CD4-positive, CD25-positive, alpha-beta regulatory T cell (primary cell): ENCODE measurements around the gene NR1H4. TPM values are rescaled to one million over a fixed set of nuclear protein-coding genes. Genes with fewer than 3 reads are reported as not detected.
A peak's percentile ranks its signal among the peaks of the same experiment; 100 is the strongest.

Experiments
- ATAC-seq, 2 donors: fragments of 150-1000 bp; cut with Tn5 transposase; one replicate each; pipeline ENCODE4 v1.10.0; 2021; ENCODE audit warnings: low read depth in 2 of 2, moderate number of reproducible peaks in 2 of 2, moderate library complexity in 1 of 2
- DNase-seq, 3 donors: peaks; one replicate each; pipeline versions ENCODE4 v3.0.0 to v3.0.0-alpha.2; 2012 to 2022; ENCODE audit warnings: mixed read lengths in 1 of 3
- H3K27ac ChIP-seq: one replicate; pipeline ENCODE4 v1.7.0; 2013; ENCODE audit warnings: mild to moderate bottlenecking, low read length; ENCODE audit not compliant: insufficient read depth, poor library complexity, severe bottlenecking
- H3K27me3 ChIP-seq: one replicate; pipeline ENCODE4 v1.7.0; 2013; ENCODE audit warnings: low read length; ENCODE audit not compliant: control insufficient read depth, insufficient read depth
- H3K36me3 ChIP-seq: one replicate; pipeline ENCODE4 v1.7.0; 2013; ENCODE audit warnings: mild to moderate bottlenecking, low read length, moderate library complexity; ENCODE audit not compliant: control insufficient read depth, insufficient read depth
- H3K4me1 ChIP-seq: 2 replicates; pipeline ENCODE4 v1.7.0; 2013; ENCODE audit warnings: mild to moderate bottlenecking, low read length; ENCODE audit not compliant: insufficient read depth, control insufficient read depth, poor library complexity, severe bottlenecking
- H3K4me3 ChIP-seq: one replicate; pipeline ENCODE4 v1.7.0; 2013; ENCODE audit warnings: low read depth, mild to moderate bottlenecking, low read length, moderate library complexity
- H3K9me3 ChIP-seq, 2 experiments: 1 replicate in 1 of 2; 2 replicates in 1 of 2; pipeline ENCODE4 v1.7.0; 2013; ENCODE audit warnings: low read length in 2 of 2, mild to moderate bottlenecking in 1 of 2, moderate library complexity in 1 of 2; ENCODE audit not compliant: control insufficient read depth in 2 of 2
- H3K27ac Mint-ChIP-seq, 3 donors: one replicate each; pipeline ENCODE4 v1.8.0; 2020 to 2022; ENCODE audit warnings: mild to moderate bottlenecking in 3 of 3, mixed read lengths in 3 of 3, moderate library complexity in 2 of 3
- H3K27me3 Mint-ChIP-seq: one replicate; pipeline ENCODE4 v1.8.0; 2022; ENCODE audit warnings: mild to moderate bottlenecking, mixed read lengths
- H3K36me3 Mint-ChIP-seq: one replicate; pipeline ENCODE4 v1.8.0; 2020; ENCODE audit warnings: mixed read lengths
- H3K4me1 Mint-ChIP-seq, 4 donors: one replicate each; pipeline ENCODE4 v1.8.0; 2020 to 2022; ENCODE audit warnings: mixed read lengths in 4 of 4, mild to moderate bottlenecking in 1 of 4
- H3K4me3 Mint-ChIP-seq, 4 donors: one replicate each; pipeline ENCODE4 v1.8.0; 2020 to 2022; ENCODE audit warnings: mild to moderate bottlenecking in 4 of 4, mixed read lengths in 4 of 4, moderate library complexity in 3 of 4
- H3K9me3 Mint-ChIP-seq, 7 donors: one replicate each; pipeline ENCODE4 v1.8.0; 2020 to 2022; ENCODE audit warnings: mixed read lengths in 7 of 7, mild to moderate bottlenecking in 3 of 7, moderate library complexity in 2 of 7
- polyA plus RNA-seq, 4 donors: library from polyadenylated mRNA; unstranded; fragments of 300-500 nt; fragmentation: Illumina TruSeq; gene quantifications; one replicate each; pipeline ENCODE4 v1.2.3, GENCODE V29; 2021
- total RNA-seq: library from RNA; stranded (reverse); gene quantifications from one replicate; pipeline ENCODE4 v1.2.3, GENCODE V29; 2022

Gene NR1H4
- total and polyA plus RNA-seq, 5 donors from 2014 or later = not detected

DNA sequence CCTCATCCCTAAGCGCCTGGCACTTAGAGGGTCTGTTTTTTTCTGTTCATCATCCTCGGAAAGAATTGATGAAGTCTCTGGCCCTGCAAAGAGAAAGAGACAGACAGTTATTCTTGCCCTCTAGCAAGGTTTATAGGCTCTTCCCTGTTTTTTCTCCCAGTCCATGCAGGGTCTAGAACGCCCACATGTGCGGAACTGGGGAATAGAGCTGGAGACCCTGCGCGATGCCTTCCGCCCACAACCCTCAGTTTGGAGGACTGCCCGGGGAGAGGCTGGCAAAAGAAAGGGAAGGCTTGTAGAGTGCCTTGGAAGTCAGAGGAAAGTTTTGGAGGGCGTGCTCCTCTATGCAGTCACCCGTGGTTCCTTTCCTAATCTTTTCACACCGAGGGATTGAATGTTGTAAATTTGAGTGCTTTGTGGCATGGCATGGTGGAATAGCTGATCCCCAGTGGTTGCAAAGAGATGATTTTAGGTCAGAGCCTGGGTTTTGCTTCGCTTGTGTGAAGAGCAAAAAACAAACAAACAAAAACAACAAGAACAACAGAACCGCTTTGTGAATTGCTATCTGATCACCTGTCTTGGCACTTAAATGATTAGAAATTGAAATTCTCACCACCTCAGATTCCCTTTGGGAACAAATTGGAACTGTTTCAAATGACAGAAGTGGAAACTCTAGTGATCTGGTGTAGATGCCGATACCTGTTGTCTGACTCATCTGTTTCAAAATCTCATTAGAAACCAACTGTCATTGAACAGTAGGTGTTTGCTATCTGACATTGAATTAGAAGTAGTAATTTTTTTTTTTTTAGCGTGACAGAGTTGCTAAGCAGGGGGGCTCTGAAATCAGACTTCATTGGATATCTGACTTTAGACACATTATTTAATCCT lies 100.8 kb downstream of the NR1H4 start:
- Histone ChIP-seq H3K27ac (no peak overlapping the region), H3K36me3 (no peaks in the 10 kb centered on the region), H3K9me3 (no peaks in the 10 kb centered on the region), H3K4me3 (peak overlapping the region; percentile 53), H3K4me1 (peaks cover 12% of the 10 kb centered on the region), H3K27me3 (peaks cover 7% of the 10 kb centered on the region)
- H3K4me3 Mint-ChIP-seq = peak overlapping the region; percentile 76 to 95 (median 88)
- H3K27ac Mint-ChIP-seq = no peak overlapping the region
- peaks cover 26% of the 10 kb centered on the region for H3K27me3 Mint-ChIP-seq
- H3K4me1 Mint-ChIP-seq = peaks cover 0 to 19% (median 10%) of the 10 kb centered on the region in 4 donors
- no peaks in the 10 kb centered on the region for H3K36me3 Mint-ChIP-seq
- DNase-seq (no peak), ATAC-seq (no peak)
- H3K9me3 Mint-ChIP-seq = peaks cover 0 to 2% (median 0%) of the 10 kb centered on the region in 7 donors

DNA sequence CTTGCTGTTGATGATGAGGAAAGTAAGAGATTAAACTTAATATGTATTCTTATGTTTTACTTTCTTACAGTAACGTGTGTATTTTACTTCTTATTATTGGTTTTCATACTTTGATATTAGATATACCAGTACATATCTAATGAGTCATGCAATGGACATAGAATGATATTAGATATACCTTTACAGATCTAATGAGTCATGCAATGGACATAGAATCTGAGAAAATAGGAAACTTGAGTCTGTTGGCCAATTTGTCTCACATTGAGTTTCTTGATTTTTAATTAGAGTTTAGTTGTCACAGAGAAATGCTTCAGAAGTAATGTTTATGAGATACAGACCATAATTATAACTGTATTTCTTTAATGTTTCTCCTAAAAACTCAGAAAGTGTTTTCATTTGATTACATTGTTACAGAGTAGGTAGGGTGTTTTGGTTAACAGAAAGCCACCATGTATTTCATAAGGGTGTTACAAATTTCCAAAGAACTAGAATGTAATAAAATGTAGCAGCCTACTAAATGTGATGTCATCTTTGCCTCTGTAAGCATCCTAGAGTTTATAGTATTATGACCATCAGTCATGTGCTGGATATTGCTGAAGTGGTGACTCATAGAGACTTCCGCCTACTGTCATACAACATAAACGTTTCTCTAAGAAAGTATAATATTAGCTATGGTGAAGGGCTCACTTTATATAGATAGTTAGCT lies 102.8 kb downstream of the NR1H4 start:
- Histone ChIP-seq H3K27me3 (peaks cover 6% of the 10 kb centered on the region), H3K4me3 (no peak overlapping the region), H3K36me3 (no peaks in the 10 kb centered on the region), H3K9me3 (no peaks in the 10 kb centered on the region), H3K27ac (no peak overlapping the region), H3K4me1 (peaks cover 12% of the 10 kb centered on the region)
- no peak overlapping the region for H3K27ac Mint-ChIP-seq
- no peak for DNase-seq
- ATAC-seq = no peak
- peaks cover 0 to 18% (median 10%) of the 10 kb centered on the region in 4 donors for H3K4me1 Mint-ChIP-seq
- no peak overlapping the region for H3K4me3 Mint-ChIP-seq
- H3K36me3 Mint-ChIP-seq = no peaks in the 10 kb centered on the region
- peaks cover 0 to 2% (median 0%) of the 10 kb centered on the region in 7 donors for H3K9me3 Mint-ChIP-seq
- peaks cover 26% of the 10 kb centered on the region for H3K27me3 Mint-ChIP-seq

DNA sequence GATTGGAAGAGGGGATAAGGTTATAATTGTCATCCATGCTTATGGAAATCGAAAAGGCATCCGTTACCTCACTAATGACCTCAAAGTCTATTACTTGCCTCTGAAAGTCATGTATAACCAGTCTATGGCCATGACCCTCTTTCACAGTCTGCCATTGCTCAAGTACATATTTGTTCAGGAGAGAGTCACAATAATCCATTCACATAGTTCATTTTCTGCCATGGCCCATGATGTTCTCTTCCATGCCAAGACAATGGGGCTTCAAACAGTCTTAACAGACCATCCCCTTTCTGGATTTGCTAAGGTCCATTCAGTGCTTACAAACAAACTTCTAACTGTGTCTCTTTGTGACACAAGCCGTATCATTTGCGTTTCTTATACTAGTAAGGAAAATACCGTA lies 105.3 kb downstream of the NR1H4 start:
- Histone ChIP-seq H3K36me3 (no peaks in the 10 kb centered on the region), H3K9me3 (no peaks in the 10 kb centered on the region), H3K27me3 (peaks cover 6% of the 10 kb centered on the region), H3K27ac (no peak overlapping the region), H3K4me3 (no peak overlapping the region), H3K4me1 (peaks cover 4% of the 10 kb centered on the region)
- Mint-ChIP-seq H3K9me3 (peaks cover 0 to 9% (median 1%) of the 10 kb centered on the region in 7 donors), H3K27me3 (peaks cover 20% of the 10 kb centered on the region), H3K4me3 (no peak overlapping the region), H3K36me3 (no peaks in the 10 kb centered on the region), H3K27ac (no peak overlapping the region), H3K4me1 (peaks cover 0 to 10% (median 5%) of the 10 kb centered on the region in 4 donors)
- DNase-seq (no peak), ATAC-seq (no peak)

DNA sequence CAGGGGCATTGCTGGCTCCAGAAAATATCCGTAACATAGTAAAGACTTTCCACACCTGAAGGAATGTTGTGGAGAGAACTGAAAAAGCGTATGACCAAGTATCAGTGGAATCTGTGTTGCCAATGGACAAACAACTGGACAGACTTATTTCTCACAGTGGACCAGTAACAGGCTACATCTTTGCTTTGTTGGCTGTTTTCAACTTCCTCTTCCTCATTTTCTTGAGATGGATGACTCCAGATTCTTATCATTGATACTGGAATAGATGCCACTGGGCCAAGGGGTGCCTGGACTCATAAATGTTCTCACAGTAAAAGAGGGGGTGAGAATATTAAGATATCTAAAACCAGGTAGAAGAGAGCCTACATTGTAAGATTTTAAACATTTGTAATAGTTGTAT lies 106.2 kb downstream of the NR1H4 start:
- Mint-ChIP-seq H3K36me3 (no peaks in the 10 kb centered on the region), H3K27me3 (peaks cover 11% of the 10 kb centered on the region), H3K4me3 (no peak overlapping the region), H3K27ac (no peak overlapping the region), H3K4me1 (peaks cover 0 to under 1% (median 0%) of the 10 kb centered on the region in 4 donors), H3K9me3 (peaks cover 0 to 9% (median 1%) of the 10 kb centered on the region in 7 donors)
- DNase-seq = no peak
- no peaks in the 10 kb centered on the region for H3K9me3 ChIP-seq
- no peak overlapping the region for H3K27ac ChIP-seq
- peaks cover 3% of the 10 kb centered on the region for H3K27me3 ChIP-seq
- no peak overlapping the region for H3K4me3 ChIP-seq
- no peak for ATAC-seq
- H3K36me3 ChIP-seq = no peaks in the 10 kb centered on the region
- H3K4me1 ChIP-seq = no peaks in the 10 kb centered on the region

DNA sequence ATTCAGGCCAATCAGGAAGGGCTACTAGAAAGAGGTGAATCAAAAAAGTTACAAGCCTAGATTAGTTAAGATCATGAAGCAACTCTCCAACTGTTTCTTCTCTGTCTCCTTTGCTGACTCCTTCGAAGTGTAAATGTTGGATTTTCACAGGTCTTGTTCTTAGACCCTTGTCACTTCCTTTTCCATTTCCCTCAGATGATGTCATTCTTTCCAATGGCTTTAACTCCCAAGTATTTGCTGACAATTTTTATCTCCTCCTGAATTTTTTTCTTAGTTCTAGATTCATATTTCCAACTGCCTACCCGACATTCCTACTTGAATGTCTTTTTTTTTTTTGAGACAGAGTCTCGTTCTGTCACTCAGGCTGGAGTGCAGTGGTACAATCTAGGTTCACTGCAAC lies 110.6 kb downstream of the NR1H4 start:
- Mint-ChIP-seq H3K4me1 (no peaks in the 10 kb centered on the region), H3K9me3 (peaks cover 0 to 29% (median 7%) of the 10 kb centered on the region in 7 donors), H3K27me3 (peaks cover 2% of the 10 kb centered on the region), H3K36me3 (no peaks in the 10 kb centered on the region), H3K27ac (no peak overlapping the region), H3K4me3 (no peak overlapping the region)
- H3K4me1 ChIP-seq = no peaks in the 10 kb centered on the region
- H3K4me3 ChIP-seq = no peak overlapping the region
- DNase-seq (no peak), ATAC-seq (no peak)
- no peak overlapping the region for H3K27ac ChIP-seq
- H3K27me3 ChIP-seq = no peaks in the 10 kb centered on the region
- H3K36me3 ChIP-seq = no peaks in the 10 kb centered on the region
- H3K9me3 ChIP-seq = peaks cover 0 to 2% of the 10 kb centered on the region in 2 experiments

DNA sequence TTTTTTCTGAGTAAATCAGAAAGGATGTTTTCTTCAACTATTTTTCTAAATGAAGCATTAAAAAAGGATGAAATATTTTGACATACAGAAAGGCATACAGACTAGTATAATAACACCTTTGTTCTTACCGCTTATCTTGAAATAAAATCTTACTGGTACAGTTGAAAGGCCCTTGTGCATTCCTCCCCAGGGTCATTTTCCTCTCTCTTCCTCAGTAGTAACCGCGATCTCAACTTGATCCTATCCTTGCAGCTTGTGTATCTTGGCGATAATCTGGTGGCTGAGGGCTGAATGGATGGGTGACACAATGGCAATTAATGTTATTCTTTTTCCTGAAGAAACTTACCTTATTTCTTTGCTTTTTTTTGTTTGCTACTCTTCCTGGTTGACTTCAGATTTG lies 118.3 kb downstream of the NR1H4 start:
- no peak overlapping the region for H3K27ac Mint-ChIP-seq
- H3K4me1 Mint-ChIP-seq = no peaks in the 10 kb centered on the region
- Histone ChIP-seq H3K27ac (no peak overlapping the region), H3K9me3 (no peaks in the 10 kb centered on the region), H3K4me3 (no peak overlapping the region), H3K36me3 (no peaks in the 10 kb centered on the region), H3K27me3 (no peaks in the 10 kb centered on the region), H3K4me1 (no peaks in the 10 kb centered on the region)
- ATAC-seq (no peak), DNase-seq (no peak)
- H3K4me3 Mint-ChIP-seq = no peak overlapping the region
- peaks cover 0 to 23% (median 3%) of the 10 kb centered on the region in 7 donors for H3K9me3 Mint-ChIP-seq
- H3K27me3 Mint-ChIP-seq = peaks cover 4% of the 10 kb centered on the region
- H3K36me3 Mint-ChIP-seq = no peaks in the 10 kb centered on the region

DNA sequence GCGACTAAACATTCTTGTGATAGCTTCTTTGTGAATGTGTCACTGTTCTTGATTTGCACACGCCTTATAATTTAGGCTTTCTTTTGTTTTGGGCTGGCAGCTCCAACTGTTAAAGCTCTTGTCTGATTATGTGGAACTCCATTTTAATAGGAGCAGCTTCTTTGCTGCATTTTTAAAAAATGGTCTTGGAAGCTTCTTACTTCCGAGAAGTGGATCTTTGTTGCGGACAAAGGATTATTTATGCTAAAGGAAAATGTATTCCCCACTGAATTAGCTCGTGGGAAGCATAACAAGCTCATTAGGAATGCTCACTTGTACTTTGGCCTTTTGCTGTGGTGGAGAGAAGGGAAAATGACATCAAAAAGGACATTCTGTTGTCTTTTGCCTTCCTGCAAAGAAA lies 119.8 kb downstream of the NR1H4 start:
- Mint-ChIP-seq H3K27me3 (peaks cover 4% of the 10 kb centered on the region), H3K27ac (no peak overlapping the region), H3K36me3 (no peaks in the 10 kb centered on the region), H3K4me1 (no peaks in the 10 kb centered on the region), H3K4me3 (no peak overlapping the region), H3K9me3 (peaks cover 0 to 14% (median 2%) of the 10 kb centered on the region in 7 donors)
- H3K4me3 ChIP-seq = no peak overlapping the region
- H3K27me3 ChIP-seq = no peaks in the 10 kb centered on the region
- H3K4me1 ChIP-seq = no peaks in the 10 kb centered on the region
- no peak for ATAC-seq
- no peak overlapping the region for H3K27ac ChIP-seq
- H3K36me3 ChIP-seq = no peaks in the 10 kb centered on the region
- no peaks in the 10 kb centered on the region for H3K9me3 ChIP-seq
- DNase-seq = no peak
